Neural progenitor cell (in vitro differentiated cells): ENCODE measurements around the gene IQSEC1.

Experiments
- CTCF ChIP-seq: fragments of 200-600 bp; sonication (generic); IDR thresholded peaks from 2 replicates; pipeline ENCODE4 v1.5.1; 2017; ENCODE audit warnings: antibody characterized with exemption, mild to moderate bottlenecking
- EZH2phosphoT487 ChIP-seq: fragments of 200-600 bp; sonication (generic); IDR thresholded peaks from 2 replicates; pipeline ENCODE4 v1.6.1; 2017; ENCODE audit warnings: antibody characterized with exemption

GRCh38 chr3:13085846-13086179 is 12.6 kb upstream of the IQSEC1 start:
- no peak for TF ChIP-seq CTCF
- TF ChIP-seq EZH2phosphoT487, result no peak
